ENCODE measurements around the gene PDE1C. TPM values are rescaled to one million over a fixed set of nuclear protein-coding genes. Genes with fewer than 3 reads are reported as not detected.

Gene PDE1C
- total RNA-seq, 3 donors from 2014 or later (not counting 1 experiment from before 2014, with no cell fraction given), result not detected

DNA sequence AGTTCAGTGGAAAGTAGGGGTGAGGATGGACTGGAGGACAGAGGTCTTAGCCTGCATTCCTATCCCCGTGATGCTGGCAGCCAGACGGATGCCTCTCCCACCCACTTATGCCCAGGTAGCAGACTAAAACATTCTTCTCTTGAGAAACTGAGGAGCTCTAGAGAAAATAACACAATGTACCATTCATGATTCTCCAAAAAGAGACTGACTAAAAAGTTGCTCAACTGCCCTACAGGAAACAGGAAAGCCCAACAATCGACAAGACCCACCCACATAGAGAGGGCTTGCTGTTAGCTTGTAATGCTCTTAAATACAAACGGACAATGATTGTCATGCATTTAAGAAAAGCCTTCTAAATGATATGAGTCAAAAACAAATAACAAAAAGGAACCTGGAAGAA is 33.2 kb upstream of the PDE1C start:
- no peaks in the 10 kb centered on the region for H3K36me3 ChIP-seq (ENCODE audit: control insufficient read depth, insufficient read depth, low read length)
- Mint-ChIP-seq H3K9me3 (peaks cover 10 to 15% of the 10 kb centered on the region in 2 donors), H3K4me3 (no peak overlapping the region), H3K27me3 (ENCODE audit: low read depth in 2 of 2) (no peaks in the 10 kb centered on the region), H3K36me3 (peaks cover 13% of the 10 kb centered on the region), H3K27ac (no peak overlapping the region), H3K4me1 (no peaks in the 10 kb centered on the region)
- ATAC-seq (no peak), DNase-seq (no peak)
- TF ChIP-seq CTCF (IDR thresholded peaks at IDR 0.05), result no peak
- H3K9me3 ChIP-seq (ENCODE audit: control insufficient read depth, insufficient read depth, low read length), result peaks cover 4% of the 10 kb centered on the region
- no peaks in the 10 kb centered on the region for H3K4me1 ChIP-seq (ENCODE audit: control insufficient read depth, insufficient read depth, low read length)
- H3K27me3 ChIP-seq (ENCODE audit: control insufficient read depth, insufficient read depth, low read length), result no peaks in the 10 kb centered on the region
- intact Hi-C loops (cut with micrococcal nuclease), result no loop called here
- H3K27ac ChIP-seq (ENCODE audit: low read length), result no peak overlapping the region
- 84% methylated on average over 4 of the region's 4 CpGs for WGBS (ENCODE audit: insufficient coverage)
- no peak overlapping the region for H3K4me3 ChIP-seq (ENCODE audit: low read length)

DNA sequence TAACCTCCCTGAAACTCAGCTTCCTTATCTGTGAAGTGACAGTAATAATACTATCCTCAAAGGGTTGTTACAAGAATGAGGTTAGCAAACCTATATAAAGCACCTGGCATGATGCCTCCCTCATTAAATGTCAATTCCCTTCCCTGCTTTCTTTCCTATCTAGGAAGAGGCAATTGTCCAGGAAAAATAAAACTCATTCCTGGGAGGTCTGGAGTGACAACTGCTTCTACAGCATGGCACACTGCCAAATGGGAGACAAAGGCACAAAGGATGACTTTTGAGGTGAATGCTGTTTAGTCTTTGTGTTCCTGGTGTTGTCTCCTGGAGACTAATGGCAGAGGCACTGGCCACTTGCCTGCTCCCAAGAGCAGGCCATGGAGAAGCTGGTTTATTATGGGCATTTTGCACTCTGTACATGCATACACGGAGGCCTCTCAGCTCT is 32.2 kb upstream of the PDE1C start:
- WGBS (ENCODE audit: insufficient coverage), result 82% methylated on average over 1 of the region's 1 CpG
- no peaks in the 10 kb centered on the region for H3K4me1 Mint-ChIP-seq
- Histone ChIP-seq H3K9me3 (ENCODE audit: control insufficient read depth, insufficient read depth, low read length) (peaks cover 4% of the 10 kb centered on the region), H3K4me3 (ENCODE audit: low read length) (no peak overlapping the region), H3K4me1 (ENCODE audit: control insufficient read depth, insufficient read depth, low read length) (no peaks in the 10 kb centered on the region), H3K36me3 (ENCODE audit: control insufficient read depth, insufficient read depth, low read length) (no peaks in the 10 kb centered on the region), H3K27me3 (ENCODE audit: control insufficient read depth, insufficient read depth, low read length) (no peaks in the 10 kb centered on the region), H3K27ac (ENCODE audit: low read length) (no peak overlapping the region)
- ATAC-seq, result no peak
- H3K9me3 Mint-ChIP-seq, result peaks cover 10 to 14% of the 10 kb centered on the region in 2 donors
- H3K4me3 Mint-ChIP-seq, result no peak overlapping the region
- intact Hi-C loops (cut with micrococcal nuclease), result no loop called here
- DNase-seq, result no peak
- no peaks in the 10 kb centered on the region for H3K27me3 Mint-ChIP-seq (ENCODE audit: low read depth in 2 of 2)
- TF ChIP-seq CTCF (IDR thresholded peaks at IDR 0.05), result no peak
- H3K27ac Mint-ChIP-seq, result no peak overlapping the region
- H3K36me3 Mint-ChIP-seq, result peaks cover 12% of the 10 kb centered on the region

DNA sequence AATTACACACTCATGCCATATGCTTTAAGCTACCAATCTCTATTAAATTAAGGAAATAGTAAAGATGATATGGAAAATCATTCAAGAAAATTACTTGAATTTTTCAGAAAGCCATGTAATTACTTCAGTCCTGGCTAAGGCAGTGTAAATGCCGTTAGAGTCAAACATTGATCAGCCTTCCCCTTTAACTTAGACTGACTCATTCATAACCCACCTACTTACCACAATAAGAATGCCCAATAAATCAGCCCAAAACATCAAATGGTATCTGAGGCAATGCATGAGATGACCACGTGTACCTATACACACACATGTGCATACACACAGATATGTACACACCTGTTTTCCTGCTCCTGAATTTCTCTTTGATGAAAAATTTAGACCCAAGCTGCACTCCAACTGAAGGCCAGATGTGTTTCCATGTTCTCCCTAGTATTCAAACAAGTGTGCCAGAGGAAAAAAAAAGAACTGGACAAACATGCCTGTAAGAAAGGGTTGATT is 30.2 kb upstream of the PDE1C start:
- no peaks in the 10 kb centered on the region for H3K27me3 Mint-ChIP-seq (ENCODE audit: low read depth in 2 of 2)
- Histone ChIP-seq H3K36me3 (ENCODE audit: control insufficient read depth, insufficient read depth, low read length) (no peaks in the 10 kb centered on the region), H3K27me3 (ENCODE audit: control insufficient read depth, insufficient read depth, low read length) (no peaks in the 10 kb centered on the region), H3K4me3 (ENCODE audit: low read length) (no peak overlapping the region), H3K4me1 (ENCODE audit: control insufficient read depth, insufficient read depth, low read length) (no peaks in the 10 kb centered on the region), H3K27ac (ENCODE audit: low read length) (no peak overlapping the region), H3K9me3 (ENCODE audit: control insufficient read depth, insufficient read depth, low read length) (peaks cover 4% of the 10 kb centered on the region)
- no peaks in the 10 kb centered on the region for H3K36me3 Mint-ChIP-seq
- H3K4me1 Mint-ChIP-seq, result no peaks in the 10 kb centered on the region
- no peak overlapping the region for H3K4me3 Mint-ChIP-seq
- WGBS (ENCODE audit: insufficient coverage), result 88% methylated on average over 2 of the region's 2 CpGs
- DNase-seq (no peak), ATAC-seq (no peak)
- intact Hi-C loops (cut with micrococcal nuclease), result no loop called here
- peaks cover 7% of the 10 kb centered on the region in 2 donors for H3K9me3 Mint-ChIP-seq
- no peak for TF ChIP-seq CTCF (IDR thresholded peaks at IDR 0.05)
- no peak overlapping the region for H3K27ac Mint-ChIP-seq

DNA sequence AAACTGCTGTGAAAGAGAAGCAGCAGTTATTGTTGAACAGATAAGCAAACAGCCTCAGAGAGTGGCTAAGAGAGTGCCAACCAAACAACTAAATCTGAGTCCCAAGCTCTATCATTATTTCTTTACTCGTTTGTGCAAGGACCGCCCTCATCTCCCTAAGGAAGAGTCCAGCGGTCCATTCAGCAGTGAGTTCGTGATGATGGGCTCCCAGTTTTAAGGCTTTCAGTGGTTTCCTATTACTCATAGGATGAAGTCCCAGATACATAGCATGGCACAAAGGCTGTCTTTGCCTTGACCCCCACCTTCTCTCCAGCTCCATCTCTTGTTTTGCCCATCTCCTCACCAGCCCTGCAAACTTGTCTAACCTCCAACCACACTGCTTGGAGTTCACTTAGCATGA is 24.3 kb upstream of the PDE1C start:
- no peak overlapping the region for H3K27ac ChIP-seq (ENCODE audit: low read length)
- no peaks in the 10 kb centered on the region for H3K27me3 ChIP-seq (ENCODE audit: control insufficient read depth, insufficient read depth, low read length)
- DNase-seq (no peak), ATAC-seq (no peak)
- Mint-ChIP-seq H3K4me1 (no peaks in the 10 kb centered on the region), H3K27ac (no peak overlapping the region), H3K9me3 (peaks cover 0 to 5% of the 10 kb centered on the region in 2 donors), H3K36me3 (no peaks in the 10 kb centered on the region), H3K27me3 (ENCODE audit: low read depth in 2 of 2) (peaks cover 0 to 2% of the 10 kb centered on the region in 2 donors), H3K4me3 (no peak overlapping the region)
- WGBS (ENCODE audit: insufficient coverage), result 91% methylated on average over 4 of the region's 4 CpGs
- no peak for TF ChIP-seq CTCF (IDR thresholded peaks at IDR 0.05)
- no peaks in the 10 kb centered on the region for H3K36me3 ChIP-seq (ENCODE audit: control insufficient read depth, insufficient read depth, low read length)
- H3K4me3 ChIP-seq (ENCODE audit: low read length), result no peak overlapping the region
- no peaks in the 10 kb centered on the region for H3K4me1 ChIP-seq (ENCODE audit: control insufficient read depth, insufficient read depth, low read length)
- H3K9me3 ChIP-seq (ENCODE audit: control insufficient read depth, insufficient read depth, low read length), result no peaks in the 10 kb centered on the region
- intact Hi-C loops (cut with micrococcal nuclease), result no loop called here

Measured in natural killer cell (primary cell).